MM.1S (cell line): Measurements from ENCODE around the gene KCNQ5.

ENCODE experiments used
- DNase-seq: peaks from one replicate; pipeline ENCODE4 v3.0.0-alpha.2; 2015
- H2AFZ ChIP-seq: fragments of 300-600 bp; sonication (generic); 2 replicates; pipeline ENCODE4 v1.6.0; 2016; ENCODE audit warnings: antibody characterized with exemption, low read length
- H3F3A ChIP-seq: fragments of 300-600 bp; sonication (generic); 2 replicates; pipeline ENCODE4 v1.6.1; 2016; ENCODE audit warnings: mild to moderate bottlenecking, antibody characterized with exemption, low read length, moderate library complexity, mixed read lengths; ENCODE audit not compliant: insufficient read depth
- H3K27ac ChIP-seq: fragments of 300-600 bp; sonication (generic); 2 replicates; pipeline ENCODE4 v1.5.1; 2016; ENCODE audit warnings: mild to moderate bottlenecking, low read length
- H3K27me3 ChIP-seq: fragments of 300-600 bp; sonication (generic); replicated peaks from 2 replicates; pipeline ENCODE4 v1.6.0; 2016; ENCODE audit warnings: low read length; ENCODE audit not compliant: insufficient read depth
- H3K36me3 ChIP-seq: fragments of 300-600 bp; sonication (generic); replicated peaks from 2 replicates; pipeline ENCODE4 v1.6.1; 2016; ENCODE audit warnings: mild to moderate bottlenecking, low read length, mixed read lengths; ENCODE audit not compliant: insufficient read depth
- H3K4me1 ChIP-seq: fragments of 300-600 bp; sonication (generic); 2 replicates; pipeline ENCODE4 v1.6.1; 2016; ENCODE audit warnings: low read length, mixed read lengths
- H3K4me2 ChIP-seq: fragments of 300-600 bp; sonication (generic); 2 replicates; pipeline ENCODE4 v1.6.0; 2016; ENCODE audit warnings: low read depth, low read length
- H3K4me3 ChIP-seq: fragments of 300-600 bp; sonication (generic); 2 replicates; pipeline ENCODE4 v1.5.1; 2016; ENCODE audit warnings: low read length, mixed read lengths
- H3K79me2 ChIP-seq: fragments of 300-600 bp; sonication (generic); 2 replicates; pipeline ENCODE4 v1.6.1; 2016; ENCODE audit warnings: mixed run types, low read length, mixed read lengths
- H3K9ac ChIP-seq: fragments of 300-600 bp; sonication (generic); 2 replicates; pipeline ENCODE4 v1.6.1; 2016; ENCODE audit warnings: low read length, mixed read lengths
- H3K9me2 ChIP-seq: fragments of 300-600 bp; sonication (generic); replicated peaks from 2 replicates; pipeline ENCODE4 v1.6.1; 2016; ENCODE audit warnings: mild to moderate bottlenecking, low read length, mixed read lengths; ENCODE audit not compliant: insufficient read depth
- H3K9me3 ChIP-seq: fragments of 300-600 bp; sonication (generic); replicated peaks from 2 replicates; pipeline ENCODE4 v1.6.1; 2016; ENCODE audit warnings: mild to moderate bottlenecking, low read length, mixed read lengths; ENCODE audit not compliant: insufficient read depth
- H4K20me1 ChIP-seq: fragments of 300-600 bp; sonication (generic); 2 replicates; pipeline ENCODE4 v1.6.1; 2016; ENCODE audit warnings: mild to moderate bottlenecking, low read length, moderate library complexity, mixed read lengths; ENCODE audit not compliant: insufficient read depth
- EZH2 ChIP-seq: fragments of 300-600 bp; sonication (generic); optimal IDR thresholded peaks from 2 replicates; pipeline ENCODE3; 2017; ENCODE audit warnings: low read depth, mild to moderate bottlenecking, antibody characterized with exemption, low read length, mixed read lengths
- EZH2phosphoT487 ChIP-seq: fragments of 300-600 bp; sonication (generic); IDR thresholded peaks from 2 replicates; pipeline ENCODE4 v1.6.1; 2018; ENCODE audit warnings: antibody characterized with exemption, low read length
- TF ChIP-seq, protein P1 (sequence below): fragments of 300-600 bp; sonication (generic); IDR thresholded peaks from 2 replicates; pipeline ENCODE4 v1.5.1; 2016; ENCODE audit warnings: antibody characterized with exemption, low read length, mixed read lengths

The KCNQ5 gene

DNA sequence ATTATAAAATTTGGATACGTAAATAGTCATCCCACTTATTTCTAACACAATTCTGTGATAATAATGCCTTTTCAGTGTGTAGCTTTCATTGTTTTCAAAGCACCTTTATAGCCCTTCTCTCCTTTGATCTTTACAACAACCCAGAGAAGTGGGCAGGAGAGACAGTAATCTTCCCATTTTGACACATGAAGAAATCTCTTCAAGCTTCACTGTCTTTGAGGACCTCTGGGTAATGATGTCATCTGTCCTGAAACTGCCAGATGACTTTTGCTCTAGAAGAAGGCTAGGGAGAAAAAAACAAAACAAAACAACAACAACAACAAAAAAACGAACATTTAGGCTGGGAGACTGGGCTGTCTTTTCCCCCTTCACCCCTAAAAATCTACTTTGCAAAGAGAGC is 203.0 kb downstream of the KCNQ5 start:
- no peak overlapping the region for H2AFZ ChIP-seq
- no peaks in the 10 kb centered on the region for H3K79me2 ChIP-seq
- TF ChIP-seq EZH2phosphoT487 = no peak
- H3K4me1 ChIP-seq = no peaks in the 10 kb centered on the region
- no peaks in the 10 kb centered on the region for H3K9me3 ChIP-seq
- no peaks in the 10 kb centered on the region; the same call in 1 of the 2 replicates for H3K36me3 ChIP-seq
- no peaks in the 10 kb centered on the region for H3F3A ChIP-seq
- no peaks in the 10 kb centered on the region for H4K20me1 ChIP-seq
- no peaks in the 10 kb centered on the region for H3K27me3 ChIP-seq
- no peak overlapping the region for H3K27ac ChIP-seq
- no peak overlapping the region for H3K4me2 ChIP-seq
- H3K9ac ChIP-seq = no peak overlapping the region
- no peaks in the 10 kb centered on the region for H3K9me2 ChIP-seq
- no peak for DNase-seq
- H3K4me3 ChIP-seq = no peak overlapping the region

DNA sequence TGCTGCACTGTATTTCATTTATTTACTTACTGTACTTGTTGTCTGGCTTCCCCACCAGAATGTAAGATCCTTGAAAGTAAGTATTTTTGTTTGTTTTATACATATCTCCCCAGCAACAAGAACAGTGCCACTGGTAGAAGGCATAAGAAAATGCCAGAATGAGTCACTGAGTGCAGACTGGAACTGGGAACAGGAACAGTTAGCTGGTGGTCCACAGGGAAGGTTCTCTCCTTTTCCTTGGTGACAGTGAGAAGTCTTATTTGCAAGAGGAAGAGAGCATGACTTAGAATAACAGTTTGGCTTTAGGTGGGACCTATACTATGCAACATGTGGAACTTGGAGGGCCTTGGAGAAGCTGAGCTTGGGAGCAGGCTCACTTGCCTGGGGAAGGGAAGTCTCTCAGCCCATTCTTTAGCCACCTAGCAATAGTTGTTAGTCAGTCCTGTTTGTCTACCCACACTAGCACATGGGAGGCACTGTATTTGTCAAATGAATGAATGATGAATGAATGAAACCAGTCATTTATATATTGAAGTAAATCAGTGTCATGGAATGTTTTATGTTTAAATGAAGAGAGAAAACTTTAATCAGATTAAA is 203.5 kb downstream of the KCNQ5 start:
- Histone ChIP-seq H3K9me3 (no peaks in the 10 kb centered on the region), H3K27ac (no peak overlapping the region), H3K9ac (no peak overlapping the region), H3K36me3 (no peaks in the 10 kb centered on the region; the same call in 1 of the 2 replicates), H3K4me1 (no peaks in the 10 kb centered on the region), H3K79me2 (no peaks in the 10 kb centered on the region), H3F3A (no peaks in the 10 kb centered on the region), H3K27me3 (no peaks in the 10 kb centered on the region), H2AFZ (no peak overlapping the region), H3K9me2 (no peaks in the 10 kb centered on the region), H4K20me1 (no peaks in the 10 kb centered on the region), H3K4me2 (no peak overlapping the region), H3K4me3 (no peak overlapping the region)
- DNase-seq = no peak
- TF ChIP-seq, protein P1, sequence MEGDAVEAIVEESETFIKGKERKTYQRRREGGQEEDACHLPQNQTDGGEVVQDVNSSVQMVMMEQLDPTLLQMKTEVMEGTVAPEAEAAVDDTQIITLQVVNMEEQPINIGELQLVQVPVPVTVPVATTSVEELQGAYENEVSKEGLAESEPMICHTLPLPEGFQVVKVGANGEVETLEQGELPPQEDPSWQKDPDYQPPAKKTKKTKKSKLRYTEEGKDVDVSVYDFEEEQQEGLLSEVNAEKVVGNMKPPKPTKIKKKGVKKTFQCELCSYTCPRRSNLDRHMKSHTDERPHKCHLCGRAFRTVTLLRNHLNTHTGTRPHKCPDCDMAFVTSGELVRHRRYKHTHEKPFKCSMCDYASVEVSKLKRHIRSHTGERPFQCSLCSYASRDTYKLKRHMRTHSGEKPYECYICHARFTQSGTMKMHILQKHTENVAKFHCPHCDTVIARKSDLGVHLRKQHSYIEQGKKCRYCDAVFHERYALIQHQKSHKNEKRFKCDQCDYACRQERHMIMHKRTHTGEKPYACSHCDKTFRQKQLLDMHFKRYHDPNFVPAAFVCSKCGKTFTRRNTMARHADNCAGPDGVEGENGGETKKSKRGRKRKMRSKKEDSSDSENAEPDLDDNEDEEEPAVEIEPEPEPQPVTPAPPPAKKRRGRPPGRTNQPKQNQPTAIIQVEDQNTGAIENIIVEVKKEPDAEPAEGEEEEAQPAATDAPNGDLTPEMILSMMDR = no peak
- TF ChIP-seq EZH2 = no peak
- no peak for TF ChIP-seq EZH2phosphoT487

GRCh38 chr6:72826037-72826436 is 204.2 kb downstream of the KCNQ5 start:
- Histone ChIP-seq H3K36me3 (no peaks in the 10 kb centered on the region; the same call in 1 of the 2 replicates), H3K9me2 (no peaks in the 10 kb centered on the region), H3K4me3 (no peak overlapping the region), H3K4me2 (no peak overlapping the region), H3K79me2 (no peaks in the 10 kb centered on the region), H2AFZ (no peak overlapping the region), H4K20me1 (no peaks in the 10 kb centered on the region), H3K27me3 (no peaks in the 10 kb centered on the region), H3K27ac (no peak overlapping the region), H3K4me1 (no peaks in the 10 kb centered on the region), H3F3A (no peaks in the 10 kb centered on the region), H3K9me3 (no peaks in the 10 kb centered on the region), H3K9ac (no peak overlapping the region)
- DNase-seq = no peak
- TF ChIP-seq EZH2 = no peak
- TF ChIP-seq, protein P1 = no peak
- TF ChIP-seq EZH2phosphoT487 = no peak

DNA sequence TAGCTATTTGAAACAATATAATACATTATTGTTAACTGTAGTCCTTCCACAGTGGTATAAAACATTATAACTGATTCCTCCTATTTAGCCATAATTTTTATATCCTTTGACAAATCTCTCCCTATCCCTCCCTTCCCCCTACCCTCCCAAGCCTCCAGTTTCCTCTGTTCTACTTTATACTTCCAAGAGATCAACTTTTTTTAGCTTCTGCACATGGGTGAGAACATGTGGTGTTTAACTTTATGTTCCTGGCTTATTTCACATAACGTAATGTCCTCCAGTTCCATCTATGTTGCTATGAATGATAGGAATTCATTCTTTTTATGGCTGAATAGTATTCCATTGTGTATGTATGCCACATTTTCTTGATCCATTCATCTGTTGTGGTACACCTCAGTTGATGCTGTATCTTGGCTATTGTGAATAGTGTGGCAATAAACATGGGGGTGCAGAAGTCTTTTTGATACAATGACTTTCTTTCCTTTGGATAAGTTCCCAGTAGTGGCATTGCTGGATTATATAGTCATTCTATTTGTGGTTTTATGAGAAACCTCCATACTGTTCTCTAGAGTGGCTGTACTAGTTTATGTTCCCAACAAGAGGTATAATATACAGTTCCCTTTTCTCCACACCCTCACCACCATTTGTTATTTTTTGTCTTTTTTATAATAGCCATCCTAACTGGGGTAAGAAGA is 205.0 kb downstream of the KCNQ5 start:
- Histone ChIP-seq H3K27me3 (no peaks in the 10 kb centered on the region), H3F3A (no peaks in the 10 kb centered on the region), H3K4me1 (no peaks in the 10 kb centered on the region), H3K9me3 (no peaks in the 10 kb centered on the region), H3K9ac (no peak overlapping the region), H3K36me3 (no peaks in the 10 kb centered on the region; the same call in 1 of the 2 replicates), H3K4me3 (no peak overlapping the region), H3K27ac (no peak overlapping the region), H4K20me1 (no peaks in the 10 kb centered on the region), H3K9me2 (no peaks in the 10 kb centered on the region), H3K79me2 (no peaks in the 10 kb centered on the region), H3K4me2 (no peak overlapping the region), H2AFZ (no peak overlapping the region)
- no peak for DNase-seq
- no peak for TF ChIP-seq EZH2phosphoT487
- TF ChIP-seq, protein P1 = no peak
